Measurements from ENCODE around the gene LYRM4.

DNA sequence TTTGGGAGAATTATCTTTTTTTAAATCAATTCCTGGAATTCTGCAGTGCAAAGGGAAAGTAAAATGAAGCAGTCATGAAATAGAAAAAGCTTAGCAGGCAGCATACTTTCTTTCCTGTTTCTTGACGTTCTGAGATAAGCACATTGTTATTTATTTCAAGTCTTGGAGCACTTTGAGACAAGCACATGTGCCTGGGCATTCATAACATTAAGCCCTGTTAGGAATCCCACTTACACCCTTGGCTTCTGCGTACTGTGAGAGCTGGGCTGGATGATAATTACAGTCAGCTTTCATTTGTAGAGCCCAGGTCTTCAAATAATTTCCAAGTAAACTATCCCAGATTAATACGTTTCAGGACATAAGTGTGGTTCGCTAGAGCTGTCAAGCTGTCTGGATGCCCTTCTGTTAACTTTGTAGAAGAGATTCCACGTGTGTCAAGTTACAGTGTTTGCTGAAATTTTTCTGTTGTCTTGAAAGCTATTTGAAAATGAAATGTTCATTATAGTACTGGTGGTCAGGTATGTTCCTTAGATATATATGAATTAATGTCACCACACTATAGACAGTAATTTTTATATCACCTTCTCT is 9.4 kb upstream of the LYRM4 start:
- TF ChIP-seq, protein P1, sequence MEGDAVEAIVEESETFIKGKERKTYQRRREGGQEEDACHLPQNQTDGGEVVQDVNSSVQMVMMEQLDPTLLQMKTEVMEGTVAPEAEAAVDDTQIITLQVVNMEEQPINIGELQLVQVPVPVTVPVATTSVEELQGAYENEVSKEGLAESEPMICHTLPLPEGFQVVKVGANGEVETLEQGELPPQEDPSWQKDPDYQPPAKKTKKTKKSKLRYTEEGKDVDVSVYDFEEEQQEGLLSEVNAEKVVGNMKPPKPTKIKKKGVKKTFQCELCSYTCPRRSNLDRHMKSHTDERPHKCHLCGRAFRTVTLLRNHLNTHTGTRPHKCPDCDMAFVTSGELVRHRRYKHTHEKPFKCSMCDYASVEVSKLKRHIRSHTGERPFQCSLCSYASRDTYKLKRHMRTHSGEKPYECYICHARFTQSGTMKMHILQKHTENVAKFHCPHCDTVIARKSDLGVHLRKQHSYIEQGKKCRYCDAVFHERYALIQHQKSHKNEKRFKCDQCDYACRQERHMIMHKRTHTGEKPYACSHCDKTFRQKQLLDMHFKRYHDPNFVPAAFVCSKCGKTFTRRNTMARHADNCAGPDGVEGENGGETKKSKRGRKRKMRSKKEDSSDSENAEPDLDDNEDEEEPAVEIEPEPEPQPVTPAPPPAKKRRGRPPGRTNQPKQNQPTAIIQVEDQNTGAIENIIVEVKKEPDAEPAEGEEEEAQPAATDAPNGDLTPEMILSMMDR (IDR thresholded peaks at IDR 0.05): no peak
- TF ChIP-seq, protein P2, sequence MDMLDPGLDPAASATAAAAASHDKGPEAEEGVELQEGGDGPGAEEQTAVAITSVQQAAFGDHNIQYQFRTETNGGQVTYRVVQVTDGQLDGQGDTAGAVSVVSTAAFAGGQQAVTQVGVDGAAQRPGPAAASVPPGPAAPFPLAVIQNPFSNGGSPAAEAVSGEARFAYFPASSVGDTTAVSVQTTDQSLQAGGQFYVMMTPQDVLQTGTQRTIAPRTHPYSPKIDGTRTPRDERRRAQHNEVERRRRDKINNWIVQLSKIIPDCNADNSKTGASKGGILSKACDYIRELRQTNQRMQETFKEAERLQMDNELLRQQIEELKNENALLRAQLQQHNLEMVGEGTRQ (IDR thresholded peaks at IDR 0.05): no peak
- TF ChIP-seq JUN (IDR thresholded peaks at IDR 0.05): no peak
- TF ChIP-seq RCOR1 (IDR thresholded peaks at IDR 0.05; ENCODE audit: low read depth, low read length): no peak
- no peak for TF ChIP-seq RAD21 (conservative IDR thresholded peaks at IDR 0.05 in 1 of 2, IDR thresholded peaks at IDR 0.05 in 1 of 2)
- TF ChIP-seq, protein P3, sequence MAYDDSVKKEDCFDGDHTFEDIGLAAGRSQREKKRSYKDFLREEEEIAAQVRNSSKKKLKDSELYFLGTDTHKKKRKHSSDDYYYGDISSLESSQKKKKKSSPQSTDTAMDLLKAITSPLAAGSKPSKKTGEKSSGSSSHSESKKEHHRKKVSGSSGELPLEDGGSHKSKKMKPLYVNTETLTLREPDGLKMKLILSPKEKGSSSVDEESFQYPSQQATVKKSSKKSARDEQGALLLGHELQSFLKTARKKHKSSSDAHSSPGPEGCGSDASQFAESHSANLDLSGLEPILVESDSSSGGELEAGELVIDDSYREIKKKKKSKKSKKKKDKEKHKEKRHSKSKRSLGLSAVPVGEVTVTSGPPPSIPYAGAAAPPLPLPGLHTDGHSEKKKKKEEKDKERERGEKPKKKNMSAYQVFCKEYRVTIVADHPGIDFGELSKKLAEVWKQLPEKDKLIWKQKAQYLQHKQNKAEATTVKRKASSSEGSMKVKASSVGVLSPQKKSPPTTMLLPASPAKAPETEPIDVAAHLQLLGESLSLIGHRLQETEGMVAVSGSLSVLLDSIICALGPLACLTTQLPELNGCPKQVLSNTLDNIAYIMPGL (CRISPR knock-in tag; IDR thresholded peaks at IDR 0.05; ENCODE audit: borderline replicate concordance): no peak
- TF ChIP-seq, protein P4, sequence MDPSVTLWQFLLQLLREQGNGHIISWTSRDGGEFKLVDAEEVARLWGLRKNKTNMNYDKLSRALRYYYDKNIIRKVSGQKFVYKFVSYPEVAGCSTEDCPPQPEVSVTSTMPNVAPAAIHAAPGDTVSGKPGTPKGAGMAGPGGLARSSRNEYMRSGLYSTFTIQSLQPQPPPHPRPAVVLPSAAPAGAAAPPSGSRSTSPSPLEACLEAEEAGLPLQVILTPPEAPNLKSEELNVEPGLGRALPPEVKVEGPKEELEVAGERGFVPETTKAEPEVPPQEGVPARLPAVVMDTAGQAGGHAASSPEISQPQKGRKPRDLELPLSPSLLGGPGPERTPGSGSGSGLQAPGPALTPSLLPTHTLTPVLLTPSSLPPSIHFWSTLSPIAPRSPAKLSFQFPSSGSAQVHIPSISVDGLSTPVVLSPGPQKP (IDR thresholded peaks at IDR 0.05; ENCODE audit: low read depth, low read length): no peak
- no peak for TF ChIP-seq RFX5 (IDR thresholded peaks at IDR 0.05)
- no peak for TF ChIP-seq JUNB (IDR thresholded peaks at IDR 0.05)
- no peak for TF ChIP-seq NFE2L2 (conservative IDR thresholded peaks at IDR 0.05; ENCODE audit: low read length)
- TF ChIP-seq POLR2A (IDR thresholded peaks at IDR 0.05; ENCODE audit: low read length): no peak
- TF ChIP-seq EP300 (IDR thresholded peaks at IDR 0.05): no peak
- TF ChIP-seq, protein P5, sequence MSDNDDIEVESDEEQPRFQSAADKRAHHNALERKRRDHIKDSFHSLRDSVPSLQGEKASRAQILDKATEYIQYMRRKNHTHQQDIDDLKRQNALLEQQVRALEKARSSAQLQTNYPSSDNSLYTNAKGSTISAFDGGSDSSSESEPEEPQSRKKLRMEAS (IDR thresholded peaks at IDR 0.05): no peak

Measured in A549 (cell line).